B cell (primary cell): ENCODE measurements around the gene SPRY4. TPM values are rescaled to one million over a fixed set of nuclear protein-coding genes. Genes with fewer than 3 reads are reported as not detected.

Experiments
- ATAC-seq: fragments of 200-7000 bp; cut with Tn5 transposase; one replicate; pipeline ENCODE4 v1.10.0; 2021; ENCODE audit warnings: low read depth, mild to moderate bottlenecking, moderate number of reproducible peaks, moderate library complexity
- CTCF ChIA-PET: fragments of 350-600 bp; sonication (Branson Sonifier 250); formaldehyde crosslinking; loops from one replicate; lab custom pipeline; 2021; ENCODE audit warnings: antibody characterized with exemption, inconsistent platforms; lab: Charles Lee
- POLR2A ChIA-PET: fragments of 350-600 bp; sonication (Branson Sonifier 250); formaldehyde crosslinking; loops from one replicate; lab custom pipeline; 2021; ENCODE audit warnings: antibody characterized with exemption; lab: Charles Lee
- DNase-seq: peaks from one replicate; pipeline ENCODE4 v3.0.0; 2013
- H2AFZ ChIP-seq: 2 replicates; pipeline ENCODE4 v1.6.1; 2012; ENCODE audit warnings: mild to moderate bottlenecking, low read depth, low read length; ENCODE audit not compliant: insufficient read depth, poor library complexity, severe bottlenecking
- H3K27ac ChIP-seq, 2 donors: 1 replicate in 1 of 2; 2 replicates in 1 of 2; pipeline ENCODE4 v1.5.1; 2012 to 2013; ENCODE audit warnings: low read length in 2 of 2, mild to moderate bottlenecking in 2 of 2, moderate library complexity in 1 of 2
- H3K27me3 ChIP-seq, 4 experiments: fragments of 200-600 bp in 1 of 4; sonication (generic) in 1 of 4; replicated peaks in 1 of 4; 1 replicate in 2 of 4; 2 replicates in 2 of 4; pipeline versions ENCODE4 v1.6.1 to v1.7.0; 2013 to 2016; ENCODE audit warnings: low read length in 3 of 4, mild to moderate bottlenecking in 2 of 4, mixed read lengths in 1 of 4, moderate library complexity in 1 of 4; ENCODE audit not compliant: insufficient read depth in 4 of 4, control insufficient read depth in 3 of 4; ENCODE audit errors: control extremely low read depth in 1 of 4
- H3K36me3 ChIP-seq, 2 experiments: replicated peaks in 1 of 2; 1 replicate in 1 of 2; 2 replicates in 1 of 2; pipeline versions ENCODE4 v1.6.1 to v1.7.1; 2013; ENCODE audit warnings: low read length in 1 of 2; ENCODE audit not compliant: insufficient read depth in 2 of 2, control insufficient read depth in 1 of 2; ENCODE audit errors: control extremely low read depth in 1 of 2, extremely low read depth in 1 of 2
- H3K4me1 ChIP-seq, 2 donors: fragments of 200-600 bp in 1 of 2; sonication (generic) in 1 of 2; 1 replicate in 1 of 2; 2 replicates in 1 of 2; pipeline versions ENCODE4 v1.5.1 to v1.6.1; 2013 to 2017; ENCODE audit warnings: low read length in 2 of 2; ENCODE audit not compliant: control insufficient read depth in 2 of 2, insufficient read depth in 2 of 2
- H3K4me2 ChIP-seq: replicated peaks from 2 replicates; pipeline ENCODE3; 2012; ENCODE audit warnings: mild to moderate bottlenecking, low read depth, low read length; ENCODE audit not compliant: poor library complexity, severe bottlenecking
- H3K4me3 ChIP-seq, 5 experiments: fragments of 200-600 bp in 1 of 5; sonication (generic) in 1 of 5; 1 replicate in 3 of 5; 2 replicates in 2 of 5; pipeline versions ENCODE4 v1.5.1 to v1.7.0; 2011 to 2016; ENCODE audit warnings: low read length in 4 of 5, mild to moderate bottlenecking in 4 of 5, low read depth in 2 of 5, control low read depth in 1 of 5, moderate library complexity in 1 of 5; ENCODE audit not compliant: insufficient read depth in 1 of 5; ENCODE audit errors: control extremely low read depth in 1 of 5, extremely low read depth in 1 of 5
- H3K79me2 ChIP-seq: fragments of 200-600 bp; sonication (generic); one replicate; pipeline ENCODE4 v1.6.0; 2016; ENCODE audit warnings: low read length; ENCODE audit not compliant: control insufficient read depth, insufficient read depth
- H3K9ac ChIP-seq: fragments of 200-600 bp; sonication (generic); 2 replicates; pipeline ENCODE4 v1.6.1; 2017; ENCODE audit warnings: mild to moderate bottlenecking, low read length, moderate library complexity
- H3K9me3 ChIP-seq, 3 donors: one replicate each; pipeline versions ENCODE4 v1.6.1 to v1.7.1; 2013; ENCODE audit warnings: low read length in 2 of 3; ENCODE audit not compliant: control insufficient read depth in 2 of 3, insufficient read depth in 1 of 3; ENCODE audit errors: control extremely low read depth in 1 of 3
- H4K20me1 ChIP-seq: 2 replicates; pipeline ENCODE4 v1.6.0; 2012; ENCODE audit warnings: mild to moderate bottlenecking, low read length; ENCODE audit not compliant: insufficient read depth, control insufficient read depth, poor library complexity, severe bottlenecking
- H3K27ac Mint-ChIP-seq: one replicate; pipeline ENCODE4 v1.8.0; 2021; ENCODE audit warnings: mixed read lengths
- H3K27me3 Mint-ChIP-seq: one replicate; pipeline ENCODE4 v1.8.0; 2021; ENCODE audit warnings: mixed read lengths
- H3K4me1 Mint-ChIP-seq: one replicate; pipeline ENCODE4 v1.8.0; 2021; ENCODE audit warnings: mixed read lengths
- H3K4me3 Mint-ChIP-seq: one replicate; pipeline ENCODE4 v1.8.0; 2021; ENCODE audit warnings: mixed read lengths
- H3K9me3 Mint-ChIP-seq: one replicate; pipeline ENCODE4 v1.8.0; 2022; ENCODE audit warnings: mixed read lengths; ENCODE audit not compliant: insufficient read depth
- CTCF ChIP-seq: fragments of 200-600 bp; IDR thresholded peaks from one replicate; pipeline ENCODE4 v1.8.0; 2022; ENCODE audit warnings: antibody characterized with exemption, mild to moderate bottlenecking
- EZH2 ChIP-seq: IDR thresholded peaks from 2 replicates; pipeline ENCODE4 v1.6.1; 2012; ENCODE audit warnings: borderline replicate concordance, low read depth, mild to moderate bottlenecking, moderate library complexity, low read length; ENCODE audit not compliant: insufficient read depth, poor library complexity, severe bottlenecking
- WGBS: methylation state at CpG from one replicate; pipeline ENCODE4 v1.1.5; 2013; ENCODE audit warnings: missing lambda C conversion rate; ENCODE audit not compliant: insufficient coverage; 5-methylcytosine and 5-hydroxymethylcytosine counted together
- intact Hi-C: fragments of 100-400 bp; cut with micrococcal nuclease; formaldehyde crosslinking; loops from one replicate; pipeline ENCODE4 v1.10.0; 2022
- polyA plus RNA-seq: library from polyadenylated mRNA; depleted of rRNA; stranded (reverse); fragments of >200 nt; gene quantifications from 2 replicates; pipeline ENCODE4 v1.2.3, GENCODE V29; 2012
- small RNA-seq: library from RNA; depleted of rRNA; stranded (forward); fragments of <200 nt; gene quantifications from one replicate; pipeline ENCODE3, GENCODE V24; 2012; ENCODE audit warnings: low replicate concordance, low read depth; ENCODE audit not compliant: insufficient read length
- total RNA-seq, 2 donors: library from RNA; stranded (reverse); fragments of 120-200 nt in 1 of 2; gene quantifications; 1 replicate in 1 of 2; 2 replicates in 1 of 2; pipeline versions ENCODE4 v1.2.3 to v1.2.4, GENCODE V29; 2013 to 2022

Gene SPRY4
- total and polyA plus RNA-seq, 2 donors (not counting 1 experiment from before 2014, with no cell fraction given) = 0.06 TPM; not detected in 1

- TF ChIP-seq EZH2 = no peak
- TF ChIP-seq CTCF = no peak
- peaks cover 0 to 15% (median 0%) of the 10 kb centered on the region in 3 donors for H3K9me3 ChIP-seq
- H3K9ac ChIP-seq = no peak overlapping the region
- POLR2A ChIA-PET = interaction anchor here (0.7 kb wide), 1 partner anchor 756 kb away, joined by 3 read pairs; no protein-coding TSS in a partner anchor
- H3K36me3 ChIP-seq = no peaks in the 10 kb centered on the region
- no peak overlapping the region for H3K27ac ChIP-seq
- no peak for DNase-seq
- H3K79me2 ChIP-seq = no peaks in the 10 kb centered on the region
- no peaks in the 10 kb centered on the region for H3K4me1 Mint-ChIP-seq
- H2AFZ ChIP-seq = no peak overlapping the region
- intact Hi-C loops = no loop called here
- peaks cover 3% of the 10 kb centered on the region for H3K9me3 Mint-ChIP-seq
- H3K27ac Mint-ChIP-seq = no peak overlapping the region
- no peaks in the 10 kb centered on the region for H3K4me1 ChIP-seq
- WGBS = 65% methylated on average over 2 of the region's 3 CpGs
- H4K20me1 ChIP-seq = no peaks in the 10 kb centered on the region
- CTCF ChIA-PET = interaction anchor here (0.7 kb wide), 1 partner anchor 486 kb away, joined by 5 read pairs; no protein-coding TSS in a partner anchor
- H3K4me2 ChIP-seq = no peak overlapping the region
- H3K4me3 Mint-ChIP-seq = no peak overlapping the region
- no peak for ATAC-seq
- H3K27me3 ChIP-seq = no peaks in the 10 kb centered on the region
- peaks cover 4% of the 10 kb centered on the region for H3K27me3 Mint-ChIP-seq
- no peak overlapping the region for H3K4me3 ChIP-seq
Observed at GRCh38 chr5:142263346-142263745, 61.5 kb downstream of the SPRY4 start.

GRCh38 chr5:142262683-142263082, 62.1 kb downstream of the SPRY4 start:
- Mint-ChIP-seq H3K4me1 (no peaks in the 10 kb centered on the region), H3K9me3 (peaks cover 3% of the 10 kb centered on the region), H3K4me3 (no peak overlapping the region), H3K27ac (no peak overlapping the region), H3K27me3 (peaks cover 4% of the 10 kb centered on the region)
- no peak overlapping the region for H3K4me2 ChIP-seq
- 97% methylated on average over 5 of the region's 6 CpGs for WGBS
- H3K27ac ChIP-seq = no peak overlapping the region
- TF ChIP-seq EZH2 (no peak), CTCF (no peak)
- no peaks in the 10 kb centered on the region for H4K20me1 ChIP-seq
- H3K4me3 ChIP-seq = no peak overlapping the region
- CTCF ChIA-PET = no interaction called here
- POLR2A ChIA-PET = interaction anchor here (0.7 kb wide), 1 partner anchor 755 kb away, joined by 3 read pairs; no protein-coding TSS in a partner anchor
- intact Hi-C loops = no loop called here
- H2AFZ ChIP-seq = no peak overlapping the region
- no peaks in the 10 kb centered on the region for H3K79me2 ChIP-seq
- H3K4me1 ChIP-seq = no peaks in the 10 kb centered on the region
- no peaks in the 10 kb centered on the region for H3K36me3 ChIP-seq
- ATAC-seq (no peak), DNase-seq (no peak)
- H3K9me3 ChIP-seq = peaks cover 0 to 15% (median 0%) of the 10 kb centered on the region in 3 donors
- H3K9ac ChIP-seq = no peak overlapping the region
- H3K27me3 ChIP-seq = no peaks in the 10 kb centered on the region

Small RNA genes within 50 kb of the gene (small RNA-seq; reads per million reads assigned to genes)
- gene RF02038 = not detected
- not detected for gene RF02039

Other genes with a start within 250 kb of the SPRY4 start
- 34.6 TPM in 2 replicates for gene NDFIP1, start 216.2 kb downstream of the SPRY4 start, total RNA-seq
- 8.3 and 10.6 TPM in 2 replicates for gene NDFIP1, start 216.2 kb downstream of the SPRY4 start, polyA plus RNA-seq